Caco-2 (cell line): Measurements from ENCODE around the gene SLC4A7. TPM values are rescaled to one million over a fixed set of nuclear protein-coding genes. Genes with fewer than 3 reads are reported as not detected.

Source experiments
- BruUV-seq: library from RNA; stranded (reverse); fragments of 400-500 nt; replicated peaks from 2 replicates; lab custom pipeline; 2021; lab: Mats Ljungman, UMichigan
- CTCF ChIA-PET: fragments of 300-600 bp; sonication (Branson Sonifier 250); formaldehyde crosslinking; loops from one replicate; lab custom pipeline; 2022; ENCODE audit warnings: antibody characterized with exemption; lab: Charles Lee
- POLR2A ChIA-PET: fragments of 300-600 bp; sonication (Branson Sonifier 250); formaldehyde crosslinking; loops from one replicate; lab custom pipeline; 2022; ENCODE audit warnings: antibody characterized with exemption; lab: Charles Lee
- DNase-seq, 2 experiments: peaks; one replicate each; pipeline versions ENCODE4 v3.0.0 to v3.0.0-alpha.2; 2020 to 2022
- H3K27me3 ChIP-seq: replicated peaks from 2 replicates; pipeline ENCODE4 v1.6.0; 2011; ENCODE audit warnings: low read length; ENCODE audit not compliant: control insufficient read depth, insufficient read depth
- H3K36me3 ChIP-seq: 2 replicates; pipeline ENCODE4 v1.5.1; 2011; ENCODE audit warnings: low read length; ENCODE audit not compliant: control insufficient read depth, insufficient read depth
- H3K4me1 ChIP-seq: fragments of 250-450 bp; sonication (Bioruptor Pico); 2 replicates; pipeline ENCODE4 v1.5.1; 2020; ENCODE audit warnings: mild to moderate bottlenecking
- H3K4me3 ChIP-seq: 2 replicates; pipeline ENCODE4 v1.5.1; 2011; ENCODE audit warnings: low read depth, mild to moderate bottlenecking, control low read depth, low read length
- H3K9me3 ChIP-seq: fragments of 250-450 bp; sonication (Bioruptor Pico); 2 replicates; pipeline ENCODE4 v1.5.1; 2020; ENCODE audit warnings: mild to moderate bottlenecking, moderate library complexity
- H3K27ac Mint-ChIP-seq: one replicate; pipeline ENCODE4 v1.8.0; 2022; ENCODE audit warnings: mixed read lengths; ENCODE audit not compliant: unreplicated experiment
- H3K27me3 Mint-ChIP-seq: one replicate; pipeline ENCODE4 v1.8.0; 2022; ENCODE audit warnings: mixed read lengths; ENCODE audit not compliant: insufficient read depth, unreplicated experiment
- H3K36me3 Mint-ChIP-seq: one replicate; pipeline ENCODE4 v1.8.0; 2022; ENCODE audit warnings: mild to moderate bottlenecking, mixed read lengths; ENCODE audit not compliant: insufficient read depth, unreplicated experiment
- H3K4me1 Mint-ChIP-seq: one replicate; pipeline ENCODE4 v1.8.0; 2022; ENCODE audit warnings: low read depth, mixed read lengths; ENCODE audit not compliant: unreplicated experiment
- H3K4me3 Mint-ChIP-seq: one replicate; pipeline ENCODE4 v1.8.0; 2022; ENCODE audit warnings: mild to moderate bottlenecking, moderate library complexity, mixed read lengths; ENCODE audit not compliant: unreplicated experiment
- H3K9me3 Mint-ChIP-seq: one replicate; pipeline ENCODE4 v1.8.0; 2022; ENCODE audit warnings: mixed read lengths; ENCODE audit not compliant: unreplicated experiment
- CTCF ChIP-seq, 2 experiments: fragments of 200-600 bp in 1 of 2; IDR thresholded peaks; 1 replicate in 1 of 2; 2 replicates in 1 of 2; pipeline versions ENCODE4 v1.5.1 to v1.8.0; 2011 to 2022; ENCODE audit warnings: antibody characterized with exemption in 1 of 2, control low read depth in 1 of 2, inconsistent platforms in 1 of 2, low read depth in 1 of 2, low read length in 1 of 2, mild to moderate bottlenecking in 1 of 2, moderate library complexity in 1 of 2; ENCODE audit not compliant: insufficient read depth in 1 of 2, severe bottlenecking in 1 of 2, unreplicated experiment in 1 of 2
- intact Hi-C: fragments of 100-400 bp; cut with micrococcal nuclease; formaldehyde crosslinking; loops from one replicate; pipeline ENCODE4 v1.10.0; 2022; ENCODE audit not compliant: unreplicated experiment
- total RNA-seq: library from RNA; stranded (reverse); gene quantifications from 2 replicates; pipeline ENCODE4 v1.2.3, GENCODE V29; 2022

Gene SLC4A7
- total RNA-seq, 1 experiment from 2014 or later, result 14.9 TPM

DNA sequence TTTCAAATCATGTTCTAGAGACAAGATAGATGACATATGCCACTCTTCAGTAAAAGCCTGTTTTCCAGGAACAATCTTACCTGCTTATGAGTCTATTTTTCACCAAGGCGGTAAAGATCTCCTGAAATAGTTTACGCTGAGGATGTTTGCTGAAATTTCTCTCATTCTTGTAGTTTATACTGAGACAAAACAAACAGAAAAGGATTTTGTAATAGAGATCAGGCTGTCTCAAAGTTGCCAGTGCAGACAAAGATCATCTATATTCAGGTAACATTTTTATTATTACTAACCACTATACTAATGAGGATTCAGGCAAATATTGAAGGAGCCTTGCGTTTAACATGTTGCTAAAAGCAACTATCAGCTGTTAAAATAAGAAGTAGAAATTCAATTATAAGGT is 140.0 kb downstream of the SLC4A7 start:
- Mint-ChIP-seq H3K36me3 (no peaks in the 10 kb centered on the region), H3K27ac (no peak overlapping the region), H3K4me1 (no peaks in the 10 kb centered on the region), H3K9me3 (no peaks in the 10 kb centered on the region), H3K4me3 (no peak overlapping the region), H3K27me3 (no peaks in the 10 kb centered on the region)
- H3K36me3 ChIP-seq, result no peaks in the 10 kb centered on the region
- ChIA-PET POLR2A (no interaction called here), CTCF (no interaction called here)
- no peak for TF ChIP-seq CTCF (IDR thresholded peaks at IDR 0.05; ENCODE audit: insufficient read depth in 1 of 2, low read depth in 1 of 2, low read length in 1 of 2, severe bottlenecking in 1 of 2, unreplicated experiment in 1 of 2)
- H3K9me3 ChIP-seq, result no peaks in the 10 kb centered on the region
- H3K27me3 ChIP-seq, result no peaks in the 10 kb centered on the region
- BruUV-seq, result no TSS peak
- intact Hi-C loops, result no loop called here
- no peak for DNase-seq
- no peak overlapping the region for H3K4me3 ChIP-seq
- no peaks in the 10 kb centered on the region for H3K4me1 ChIP-seq

DNA sequence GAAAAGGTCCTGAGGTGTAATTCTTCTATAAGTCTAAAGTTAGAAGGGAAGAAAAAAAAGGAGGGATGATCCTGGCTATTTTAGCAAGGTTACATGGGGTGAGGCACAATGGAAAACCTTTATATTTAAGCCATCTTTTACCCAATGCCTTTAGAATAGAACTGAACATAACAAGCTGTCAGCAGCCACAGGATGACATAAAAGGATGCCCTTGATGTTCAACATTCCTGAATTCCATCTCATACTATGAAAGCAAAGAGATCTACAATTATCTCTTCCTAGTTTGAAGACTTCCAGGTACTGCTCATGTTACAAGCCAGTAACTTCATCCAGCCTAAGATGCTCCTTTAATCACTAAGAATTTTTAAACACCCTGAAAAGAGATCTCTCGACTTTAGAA is 141.9 kb downstream of the SLC4A7 start:
- no peaks in the 10 kb centered on the region for H3K27me3 ChIP-seq
- no peaks in the 10 kb centered on the region for H3K4me1 ChIP-seq
- ChIA-PET CTCF (no interaction called here), POLR2A (no interaction called here)
- intact Hi-C loops, result no loop called here
- no peaks in the 10 kb centered on the region for H3K9me3 ChIP-seq
- Mint-ChIP-seq H3K27me3 (no peaks in the 10 kb centered on the region), H3K36me3 (no peaks in the 10 kb centered on the region), H3K4me3 (no peak overlapping the region), H3K27ac (no peak overlapping the region), H3K9me3 (no peaks in the 10 kb centered on the region), H3K4me1 (no peaks in the 10 kb centered on the region)
- no peaks in the 10 kb centered on the region for H3K36me3 ChIP-seq
- no TSS peak for BruUV-seq
- H3K4me3 ChIP-seq, result no peak overlapping the region
- DNase-seq, result no peak
- no peak for TF ChIP-seq CTCF (IDR thresholded peaks at IDR 0.05; ENCODE audit: insufficient read depth in 1 of 2, low read depth in 1 of 2, low read length in 1 of 2, severe bottlenecking in 1 of 2, unreplicated experiment in 1 of 2)

GRCh38 chr3:27340534-27340933 is 143.7 kb downstream of the SLC4A7 start:
- ChIA-PET CTCF (interaction anchor here (0.6 kb wide), 1 partner anchor 340 kb away, joined by 6 read pairs; no protein-coding TSS in a partner anchor), POLR2A (no interaction called here)
- Mint-ChIP-seq H3K4me3 (no peak overlapping the region), H3K27me3 (no peaks in the 10 kb centered on the region), H3K9me3 (no peaks in the 10 kb centered on the region), H3K4me1 (no peaks in the 10 kb centered on the region), H3K27ac (no peak overlapping the region), H3K36me3 (no peaks in the 10 kb centered on the region)
- intact Hi-C loops, result no loop called here
- H3K9me3 ChIP-seq, result no peaks in the 10 kb centered on the region
- no peaks in the 10 kb centered on the region for H3K36me3 ChIP-seq
- TF ChIP-seq CTCF (IDR thresholded peaks at IDR 0.05; ENCODE audit: insufficient read depth in 1 of 2, low read depth in 1 of 2, low read length in 1 of 2, severe bottlenecking in 1 of 2, unreplicated experiment in 1 of 2), result no peak
- BruUV-seq, result no TSS peak
- H3K4me1 ChIP-seq, result no peaks in the 10 kb centered on the region
- no peak for DNase-seq
- no peak overlapping the region for H3K4me3 ChIP-seq
- no peaks in the 10 kb centered on the region for H3K27me3 ChIP-seq
